ENCODE measurements around the gene PKIB.

Gene PKIB

DNA sequence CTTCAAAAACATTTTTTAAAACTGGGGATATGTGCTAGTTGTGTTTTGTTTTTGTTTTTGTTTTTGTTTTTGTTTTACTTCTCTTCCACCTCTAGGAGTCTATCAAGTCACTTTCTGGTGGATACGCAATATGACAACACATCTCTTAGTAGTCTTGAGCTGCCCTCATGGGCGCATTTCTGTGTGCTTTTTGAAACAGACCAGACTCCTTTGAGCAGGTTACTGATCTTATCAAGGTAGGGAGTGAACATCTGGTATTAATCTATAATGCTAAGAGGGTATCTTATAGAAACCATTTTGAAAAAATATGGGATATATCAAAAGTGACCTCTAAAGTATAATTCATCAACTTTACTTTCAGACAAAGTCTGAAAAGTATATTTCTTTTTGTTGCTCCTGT is 56.2 kb downstream of the PKIB start:
- no peak for DNase-seq (ENCODE audit: low spot score)

- DNase-seq (ENCODE audit: low spot score): no peak
These were observed 59.2 kb downstream of the PKIB start for GRCh38 chr6:122669418-122669817.

- DNase-seq (ENCODE audit: low spot score): no peak
These were observed 59.7 kb downstream of the PKIB start for GRCh38 chr6:122669868-122670267.

DNA sequence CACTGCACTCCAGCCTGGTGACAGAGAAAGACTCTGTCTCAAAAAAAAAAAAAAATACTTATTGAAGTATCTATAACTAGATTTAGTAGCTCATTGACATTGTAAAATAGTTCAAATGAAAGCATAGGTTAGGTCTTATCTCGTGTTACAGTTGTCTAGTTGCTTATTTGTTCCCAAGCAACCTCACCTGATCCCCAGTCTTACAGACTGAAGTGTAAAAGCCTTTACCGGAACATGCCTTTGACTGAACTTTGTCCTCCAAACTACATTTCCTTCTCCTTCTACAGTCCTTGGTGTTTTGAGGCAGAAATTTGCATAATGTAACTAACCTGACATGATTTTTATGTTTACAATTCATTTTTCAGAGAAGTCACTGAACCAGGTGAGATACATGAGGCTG is 61.0 kb downstream of the PKIB start:
- no peak for DNase-seq (ENCODE audit: low spot score)

- no peak for DNase-seq (ENCODE audit: low spot score)
These were observed 63.2 kb downstream of the PKIB start for GRCh38 chr6:122673343-122673961.

GRCh38 chr6:122676146-122676545 is 65.9 kb downstream of the PKIB start:
- DNase-seq (ENCODE audit: low spot score): no peak

GRCh38 chr6:122676688-122677087 is 66.5 kb downstream of the PKIB start:
- no peak for DNase-seq (ENCODE audit: low spot score)

GRCh38 chr6:122677406-122677805 is 67.2 kb downstream of the PKIB start:
- no peak for DNase-seq (ENCODE audit: low spot score)

DNA sequence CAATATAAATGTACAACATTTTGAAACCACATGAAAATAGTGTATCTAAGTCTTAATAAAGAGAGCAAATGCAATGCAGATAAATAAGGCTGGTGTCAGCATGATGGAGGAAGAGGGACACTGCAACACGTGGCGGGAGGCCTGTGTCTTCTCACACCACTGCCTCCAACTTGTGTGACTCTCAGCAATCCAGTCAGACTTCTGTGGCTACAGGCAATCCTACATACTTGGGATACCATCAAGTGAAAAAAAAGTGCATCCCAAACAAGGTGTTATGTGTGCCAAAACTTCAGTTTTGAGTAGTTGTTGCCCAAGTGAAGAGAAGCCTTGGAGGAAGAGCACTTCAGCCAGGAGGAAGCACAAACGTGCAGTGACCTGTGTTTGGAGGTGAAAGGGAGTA is 68.6 kb downstream of the PKIB start:
- no peak for DNase-seq (ENCODE audit: low spot score)

- no peak for DNase-seq (ENCODE audit: low spot score)
These were observed 71.5 kb downstream of the PKIB start for GRCh38 chr6:122681705-122682104.

DNA sequence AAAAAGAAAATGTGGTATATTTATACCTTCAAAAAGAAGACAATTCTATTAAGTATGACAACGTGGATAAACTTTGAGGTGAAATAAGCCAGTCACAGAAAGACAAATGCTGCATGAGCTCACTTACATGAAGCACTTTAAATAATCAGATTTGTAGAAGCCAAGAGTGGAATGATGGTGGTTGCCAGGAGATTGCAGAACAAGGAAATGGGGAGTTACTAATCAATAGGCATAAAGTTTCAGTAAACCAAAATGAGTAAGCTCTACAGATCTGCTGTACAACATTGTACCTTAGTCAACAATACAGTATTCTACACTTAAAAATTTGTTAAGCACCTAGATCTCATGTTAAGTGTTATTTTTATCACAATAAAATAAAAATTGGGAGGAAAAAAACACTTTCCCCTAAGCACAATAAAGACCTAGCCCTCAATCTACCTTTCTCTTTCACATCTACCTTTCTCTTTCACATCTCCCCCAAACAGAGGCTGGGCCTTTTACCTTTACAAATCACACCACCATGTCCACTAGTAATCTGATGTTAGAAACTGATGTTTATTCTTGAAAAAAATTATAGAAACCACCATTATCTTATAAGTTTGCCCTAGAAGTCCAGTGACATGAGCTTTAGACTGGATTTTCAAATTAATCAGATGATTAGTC is 73.9 kb downstream of the PKIB start:
- DNase-seq (ENCODE audit: low spot score): no peak

- DNase-seq (ENCODE audit: low spot score): no peak
These were observed 82.0 kb downstream of the PKIB start for GRCh38 chr6:122692175-122692598.

- no peak for DNase-seq (ENCODE audit: low spot score)
These were observed 82.8 kb downstream of the PKIB start for GRCh38 chr6:122692807-122693580.

DNA sequence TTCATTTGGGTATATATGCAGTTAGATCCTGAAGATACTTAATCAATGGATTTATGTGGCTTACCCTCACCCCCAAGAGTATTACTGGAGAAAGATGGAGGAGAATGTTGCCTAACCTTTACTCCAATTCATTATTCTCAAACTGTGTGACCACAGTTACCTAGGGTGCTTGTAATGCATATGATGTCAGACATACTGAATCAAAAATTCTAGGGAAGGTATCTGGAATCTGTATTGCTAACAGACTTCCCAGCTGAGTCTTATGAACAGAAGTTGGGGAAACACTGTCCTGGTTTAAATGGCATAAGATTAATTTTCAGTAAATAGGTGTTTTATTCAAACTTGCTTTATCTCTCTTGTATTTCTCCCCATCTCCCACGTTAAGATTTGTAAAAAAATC is 83.9 kb downstream of the PKIB start:
- no peak for DNase-seq (ENCODE audit: low spot score)

DNA sequence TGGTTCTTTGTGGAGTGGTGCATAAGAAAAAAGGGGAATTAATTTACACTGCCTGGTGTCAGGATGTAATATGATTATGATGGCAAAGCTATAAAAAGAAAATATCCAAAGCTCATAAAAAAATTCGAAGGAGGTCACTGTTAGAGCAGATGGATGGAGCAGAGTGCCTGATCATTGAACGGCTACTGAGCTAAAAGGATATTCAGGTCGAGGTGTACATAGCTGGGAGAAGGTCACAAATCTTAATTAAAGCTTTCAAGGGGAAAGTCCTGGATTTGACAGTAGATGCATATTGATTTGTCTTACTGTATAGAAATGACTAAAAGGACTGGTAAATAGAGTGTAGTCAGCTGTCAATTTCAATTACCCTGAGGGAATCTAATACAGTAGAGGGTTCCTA is 84.4 kb downstream of the PKIB start:
- DNase-seq (ENCODE audit: low spot score): no peak

GRCh38 chr6:122695188-122695587 is 85.0 kb downstream of the PKIB start:
- DNase-seq (ENCODE audit: low spot score): no peak

DNA sequence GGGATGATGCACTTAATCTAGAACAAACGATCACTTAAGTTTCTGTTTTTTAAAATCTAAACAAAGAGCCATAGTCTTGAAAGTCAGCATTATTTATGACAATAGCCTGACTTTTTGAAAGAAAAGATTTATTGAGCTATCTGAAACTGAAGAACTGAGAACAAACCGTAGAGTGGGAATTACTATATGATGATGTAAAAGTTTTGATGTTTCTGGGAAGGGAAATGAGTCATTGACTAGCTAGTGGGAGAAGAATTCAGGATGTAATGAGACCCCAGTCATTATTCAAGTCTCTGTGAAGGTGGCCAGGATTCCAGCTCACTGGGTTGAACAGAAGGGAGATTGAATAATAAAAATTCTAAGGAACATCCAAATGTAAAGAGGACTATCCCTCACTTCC is 85.9 kb downstream of the PKIB start:
- DNase-seq (ENCODE audit: low spot score): no peak

DNA sequence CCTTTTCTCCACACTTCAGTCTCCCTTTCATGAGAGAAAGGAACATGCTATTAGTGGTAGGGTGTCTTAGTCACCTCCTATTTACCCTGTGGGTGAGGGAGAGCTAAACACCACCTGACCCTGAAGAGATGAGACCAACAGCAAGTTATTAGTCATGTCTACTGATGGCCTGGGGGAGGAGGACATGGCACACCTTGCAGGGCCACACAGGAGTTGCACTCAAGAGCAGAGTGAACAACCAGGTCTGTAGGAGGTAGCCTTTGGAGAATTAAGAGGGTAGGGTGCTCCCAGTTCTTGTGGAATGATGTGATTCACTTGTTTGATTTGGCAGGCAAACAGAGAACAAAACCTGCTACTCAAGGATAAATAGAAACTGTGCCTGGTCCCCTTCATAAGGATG is 86.6 kb downstream of the PKIB start:
- no peak for DNase-seq (ENCODE audit: low spot score)

DNA sequence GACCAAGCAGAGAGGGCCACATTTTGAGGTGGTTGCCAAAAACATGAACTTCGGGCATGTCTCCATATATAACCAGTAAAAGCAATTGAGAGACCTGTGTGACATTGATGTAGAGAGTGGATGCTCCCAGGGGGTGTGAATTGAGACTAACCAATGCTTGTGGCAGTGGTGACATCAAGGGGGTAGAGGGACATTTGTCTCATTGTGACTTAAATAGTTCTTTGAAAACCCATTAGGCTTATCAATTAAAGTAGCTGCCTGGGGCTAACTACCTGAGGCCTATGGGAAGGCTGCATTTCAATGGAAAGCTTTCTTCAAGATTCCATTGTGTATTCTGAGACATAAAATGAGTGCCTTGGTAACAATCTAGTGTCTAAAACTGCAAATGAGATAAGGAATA is 87.3 kb downstream of the PKIB start:
- DNase-seq (ENCODE audit: low spot score): no peak

GRCh38 chr6:122701666-122702065 is 91.5 kb downstream of the PKIB start:
- no peak for DNase-seq (ENCODE audit: low spot score)

GRCh38 chr6:122702841-122703240 is 92.6 kb downstream of the PKIB start:
- DNase-seq (ENCODE audit: low spot score): no peak

GRCh38 chr6:122704066-122704465 is 93.9 kb downstream of the PKIB start:
- DNase-seq (ENCODE audit: low spot score): no peak

- DNase-seq (ENCODE audit: low spot score): no peak
These were observed 99.8 kb downstream of the PKIB start for GRCh38 chr6:122709922-122710512.

Measured in ecto neural progenitor cell (in vitro differentiated cells).